ENCODE data around the gene RUNX2. TPM values are rescaled to one million over a fixed set of nuclear protein-coding genes. Genes with fewer than 3 reads are reported as not detected.

Gene RUNX2
- total and polyA plus RNA-seq, 2 donors (not counting 1 experiment from before 2014, with no cell fraction given) = 1.3 to 2.4 TPM

- Mint-ChIP-seq H3K27ac (no peak overlapping the region), H3K4me1 (peaks cover 12% of the 10 kb centered on the region), H3K4me3 (no peak overlapping the region), H3K9me3 (ENCODE audit: insufficient read depth) (no peaks in the 10 kb centered on the region), H3K27me3 (no peaks in the 10 kb centered on the region)
- H2AFZ ChIP-seq (ENCODE audit: insufficient read depth, low read depth, low read length, poor library complexity, severe bottlenecking) = no peak overlapping the region
- ChIA-PET CTCF (no interaction called here), POLR2A (no interaction called here)
- no peak for DNase-seq
- intact Hi-C loops (cut with micrococcal nuclease) = no loop called here
- WGBS (ENCODE audit: insufficient coverage) = 97% methylated on average over 5 of the region's 9 CpGs
- H3K27ac ChIP-seq (ENCODE audit: low read length in 2 of 2) = no peak overlapping the region
- H3K27me3 ChIP-seq (replicated peaks in 1 of 4; ENCODE audit: control extremely low read depth in 1 of 4, control insufficient read depth in 3 of 4, insufficient read depth in 4 of 4, low read length in 3 of 4) = peaks cover 0 to 3% (median 0%) of the 10 kb centered on the region in 4 experiments
- peaks cover 5 to 6% of the 10 kb centered on the region in 2 donors for H3K4me1 ChIP-seq (ENCODE audit: control insufficient read depth in 2 of 2, insufficient read depth in 2 of 2, low read length in 2 of 2)
- no peaks in the 10 kb centered on the region for H3K79me2 ChIP-seq (ENCODE audit: control insufficient read depth, insufficient read depth, low read length)
- no peaks in the 10 kb centered on the region for H3K36me3 ChIP-seq (replicated peaks in 1 of 2; ENCODE audit: control extremely low read depth in 1 of 2, control insufficient read depth in 1 of 2, extremely low read depth in 1 of 2, insufficient read depth in 2 of 2, low read length in 1 of 2)
- H3K4me2 ChIP-seq (replicated peaks; ENCODE audit: low read depth, low read length, poor library complexity, severe bottlenecking) = no peak overlapping the region
- no peaks in the 10 kb centered on the region for H3K9me3 ChIP-seq (ENCODE audit: control extremely low read depth in 1 of 3, control insufficient read depth in 2 of 3, insufficient read depth in 1 of 3, low read length in 2 of 3)
- no peak overlapping the region for H3K9ac ChIP-seq (ENCODE audit: low read length)
- TF ChIP-seq EZH2 (IDR thresholded peaks at IDR 0.05; ENCODE audit: borderline replicate concordance, insufficient read depth, low read depth, low read length, poor library complexity, severe bottlenecking) = no peak
- no peak for TF ChIP-seq CTCF (IDR thresholded peaks at IDR 0.05)
- no peak for ATAC-seq (ENCODE audit: low read depth)
- H4K20me1 ChIP-seq (ENCODE audit: control insufficient read depth, insufficient read depth, low read length, poor library complexity, severe bottlenecking) = no peaks in the 10 kb centered on the region
- no peak overlapping the region for H3K4me3 ChIP-seq (ENCODE audit: control extremely low read depth in 1 of 5, extremely low read depth in 1 of 5, insufficient read depth in 1 of 5, low read depth in 2 of 5, low read length in 4 of 5)
Measured at GRCh38 chr6:45613656-45614055, 285.5 kb downstream of the RUNX2 start.

GRCh38 chr6:45614488-45615285, 286.6 kb downstream of the RUNX2 start:
- H3K27me3 Mint-ChIP-seq = no peaks in the 10 kb centered on the region
- POLR2A ChIA-PET = no interaction called here

More at GRCh38 chr6:45614488-45615285, 286.6 kb downstream of the RUNX2 start:
- no peaks in the 10 kb centered on the region for H3K9me3 ChIP-seq (ENCODE audit: control extremely low read depth in 1 of 3, control insufficient read depth in 2 of 3, insufficient read depth in 1 of 3, low read length in 2 of 3)
- no peaks in the 10 kb centered on the region for H3K9me3 Mint-ChIP-seq (ENCODE audit: insufficient read depth)
- H3K27ac ChIP-seq (ENCODE audit: low read length in 2 of 2) = no peak overlapping the region
- intact Hi-C loops (cut with micrococcal nuclease) = no loop called here
- peaks cover 5 to 6% of the 10 kb centered on the region in 2 donors for H3K4me1 ChIP-seq (ENCODE audit: control insufficient read depth in 2 of 2, insufficient read depth in 2 of 2, low read length in 2 of 2)
- no peak overlapping the region for H3K9ac ChIP-seq (ENCODE audit: low read length)
- no peaks in the 10 kb centered on the region for H3K36me3 ChIP-seq (replicated peaks in 1 of 2; ENCODE audit: control extremely low read depth in 1 of 2, control insufficient read depth in 1 of 2, extremely low read depth in 1 of 2, insufficient read depth in 2 of 2, low read length in 1 of 2)
- WGBS (ENCODE audit: insufficient coverage) = no CpG with 5 or more reads among the region's 4 CpGs
- peaks cover 12% of the 10 kb centered on the region for H3K4me1 Mint-ChIP-seq
- CTCF ChIA-PET = no interaction called here
- H3K79me2 ChIP-seq (ENCODE audit: control insufficient read depth, insufficient read depth, low read length) = no peaks in the 10 kb centered on the region
- H3K27me3 ChIP-seq (replicated peaks in 1 of 4; ENCODE audit: control extremely low read depth in 1 of 4, control insufficient read depth in 3 of 4, insufficient read depth in 4 of 4, low read length in 3 of 4) = no peaks in the 10 kb centered on the region
- DNase-seq (no peak), ATAC-seq (ENCODE audit: low read depth) (no peak)
- TF ChIP-seq CTCF (IDR thresholded peaks at IDR 0.05) = no peak
- no peak for TF ChIP-seq EZH2 (IDR thresholded peaks at IDR 0.05; ENCODE audit: borderline replicate concordance, insufficient read depth, low read depth, low read length, poor library complexity, severe bottlenecking)
- H3K4me3 ChIP-seq (ENCODE audit: control extremely low read depth in 1 of 5, extremely low read depth in 1 of 5, insufficient read depth in 1 of 5, low read depth in 2 of 5, low read length in 4 of 5) = no peak overlapping the region
- H3K4me2 ChIP-seq (replicated peaks; ENCODE audit: low read depth, low read length, poor library complexity, severe bottlenecking) = no peak overlapping the region
- H4K20me1 ChIP-seq (ENCODE audit: control insufficient read depth, insufficient read depth, low read length, poor library complexity, severe bottlenecking) = no peaks in the 10 kb centered on the region
- H3K27ac Mint-ChIP-seq = no peak overlapping the region
- H3K4me3 Mint-ChIP-seq = no peak overlapping the region
- no peak overlapping the region for H2AFZ ChIP-seq (ENCODE audit: insufficient read depth, low read depth, low read length, poor library complexity, severe bottlenecking)
